HG03095 (cell line): ENCODE data around the gene KLHL3.
A peak's percentile ranks its signal among the peaks of the same experiment; 100 is the strongest.

ENCODE experiments used
- ATAC-seq: cut with Tn5 transposase; IDR thresholded peaks from one replicate; pipeline ENCODE4 v1.9.1; 2021; ENCODE audit warnings: moderate library complexity; ENCODE audit not compliant: unreplicated experiment

Gene KLHL3

GRCh38 chr5:137750436-137750835 is 14.5 kb upstream of the KLHL3 start:
- ATAC-seq = no peak

DNA sequence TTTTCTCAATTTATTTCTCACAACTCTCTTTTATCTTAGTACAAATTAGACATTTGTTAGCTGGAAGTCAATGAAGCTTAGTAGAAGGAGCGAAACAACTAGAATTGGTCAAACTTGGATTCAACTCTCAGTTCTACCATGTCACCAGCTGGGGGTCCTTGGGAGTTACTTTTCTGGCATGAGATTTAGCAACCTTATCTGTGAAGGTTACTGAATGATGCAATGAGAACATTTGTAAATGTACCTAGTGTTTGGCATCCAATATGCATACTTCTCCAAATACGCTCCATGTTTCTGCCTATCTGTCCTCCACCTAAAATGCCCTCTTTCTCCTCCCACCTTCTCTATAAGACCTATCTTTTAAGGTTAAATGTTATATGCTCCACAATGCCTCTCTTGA is 12.0 kb upstream of the KLHL3 start:
- no peak for ATAC-seq

DNA sequence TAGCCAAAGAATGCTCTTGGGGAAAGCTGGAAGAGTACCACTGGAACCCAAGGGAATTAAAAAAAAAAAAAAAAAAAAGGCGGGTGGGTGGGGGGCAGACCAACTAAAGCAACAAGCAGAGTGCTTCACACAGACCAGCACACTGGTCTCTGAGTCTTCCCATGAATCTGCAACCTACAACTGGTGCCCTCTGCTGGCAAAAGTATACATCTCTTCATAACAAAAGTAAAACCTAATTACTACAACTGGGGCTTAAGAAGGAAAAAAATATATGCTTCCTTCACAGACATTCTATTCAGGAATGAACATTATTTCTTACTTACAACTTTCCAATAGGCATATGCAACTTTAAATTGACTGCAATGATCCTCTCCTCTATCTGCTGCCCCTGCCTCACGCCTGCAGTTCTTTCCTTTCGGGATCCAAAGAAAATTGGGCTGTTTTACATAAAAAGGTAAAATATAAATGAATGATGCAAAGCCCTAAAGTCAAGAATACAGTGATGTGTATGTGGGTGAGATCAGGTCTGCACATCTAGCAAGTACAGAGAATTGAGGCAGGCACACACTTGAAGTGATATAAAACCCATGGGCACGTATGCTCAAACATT is 7.2 kb upstream of the KLHL3 start:
- peak; percentile 47 for ATAC-seq

DNA sequence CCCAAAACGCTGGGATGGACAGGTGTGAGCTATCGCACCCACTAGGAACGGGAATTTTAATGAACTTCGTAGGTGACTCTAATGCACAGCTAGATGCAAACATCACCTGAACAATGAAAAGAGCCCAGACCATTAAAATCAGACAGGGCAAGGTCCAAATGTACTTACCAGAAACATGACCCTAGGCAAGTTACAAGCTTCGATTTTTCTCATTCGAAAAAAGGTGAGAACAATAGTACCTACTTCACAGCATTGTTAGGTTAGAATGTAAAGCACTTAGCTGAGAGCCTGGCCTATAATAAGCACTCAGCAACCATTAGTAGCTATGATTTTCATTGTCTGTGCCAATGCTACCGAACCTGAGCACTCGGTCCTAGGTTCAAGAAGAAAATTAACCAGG is 5.8 kb upstream of the KLHL3 start:
- ATAC-seq = no peak

- no peak for ATAC-seq
Measured at GRCh38 chr5:137739737-137740136, 3.8 kb upstream of the KLHL3 start.

GRCh38 chr5:137738947-137739346 is 3.1 kb upstream of the KLHL3 start:
- no peak for ATAC-seq

DNA sequence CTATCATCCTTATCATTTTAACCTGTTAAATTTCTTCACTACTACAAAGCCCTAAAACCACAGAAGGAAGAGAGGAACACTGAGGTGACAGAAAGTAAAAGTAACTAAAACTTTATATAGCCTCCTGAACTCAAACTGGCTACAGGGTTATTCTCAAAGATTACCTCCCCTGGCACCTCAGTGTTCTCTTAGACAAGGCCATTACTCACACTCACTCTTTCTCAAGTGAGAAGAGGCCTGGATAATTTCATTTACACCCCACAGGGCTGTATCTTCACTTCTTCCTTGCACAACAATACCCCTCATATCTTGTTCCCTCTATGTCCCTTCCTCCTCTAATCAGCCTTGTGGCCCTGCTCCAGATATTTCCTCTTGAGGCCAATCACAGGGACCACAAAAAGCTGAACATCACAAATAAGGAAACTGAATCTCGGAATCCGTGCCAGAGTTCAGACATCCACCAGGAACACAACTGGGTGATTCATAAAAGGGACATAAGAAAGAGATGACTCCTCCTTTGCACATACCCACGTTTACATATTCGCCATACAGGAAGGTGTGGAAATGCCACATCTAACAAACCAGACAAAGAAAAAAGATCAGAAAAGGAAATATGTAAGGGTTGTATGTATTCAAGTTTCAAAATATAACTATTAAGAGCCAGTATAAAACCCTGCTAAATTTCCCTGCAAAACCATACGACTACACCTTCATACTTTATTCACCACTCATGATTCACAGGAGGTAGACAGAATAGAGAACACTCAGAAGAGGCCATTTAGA is 1.7 kb upstream of the KLHL3 start:
- no peak for ATAC-seq

GRCh38 chr5:137736496-137736895 is 607 bp upstream of the KLHL3 start:
- no peak for ATAC-seq

- ATAC-seq = peak; percentile 19
Measured at GRCh38 chr5:137734962-137735554, 831 bp downstream of the KLHL3 start.

GRCh38 chr5:137734331-137734730 is 1.6 kb downstream of the KLHL3 start:
- ATAC-seq = no peak

DNA sequence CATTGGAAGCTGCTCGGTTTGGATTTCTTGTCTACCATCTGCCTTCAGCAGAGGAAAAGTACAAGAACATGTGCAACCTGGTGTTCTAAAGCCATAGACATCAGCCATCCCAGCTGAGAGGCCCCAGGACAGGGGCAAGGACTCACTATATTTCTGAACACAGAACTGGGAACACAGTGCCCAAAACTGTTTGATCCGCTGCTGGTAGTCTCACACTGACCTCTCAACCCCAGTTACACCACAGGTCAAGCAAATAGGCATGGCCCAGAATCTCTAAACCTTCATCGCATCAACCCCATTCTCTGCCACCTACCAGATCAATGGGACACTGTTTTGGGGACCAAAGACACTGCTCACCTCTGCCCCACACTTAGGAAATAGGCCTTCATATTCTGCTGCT is 2.0 kb downstream of the KLHL3 start:
- no peak for ATAC-seq

- no peak for ATAC-seq
Measured at GRCh38 chr5:137733006-137733405, 2.9 kb downstream of the KLHL3 start.

- ATAC-seq = no peak
Measured at GRCh38 chr5:137731176-137731575, 4.7 kb downstream of the KLHL3 start.

DNA sequence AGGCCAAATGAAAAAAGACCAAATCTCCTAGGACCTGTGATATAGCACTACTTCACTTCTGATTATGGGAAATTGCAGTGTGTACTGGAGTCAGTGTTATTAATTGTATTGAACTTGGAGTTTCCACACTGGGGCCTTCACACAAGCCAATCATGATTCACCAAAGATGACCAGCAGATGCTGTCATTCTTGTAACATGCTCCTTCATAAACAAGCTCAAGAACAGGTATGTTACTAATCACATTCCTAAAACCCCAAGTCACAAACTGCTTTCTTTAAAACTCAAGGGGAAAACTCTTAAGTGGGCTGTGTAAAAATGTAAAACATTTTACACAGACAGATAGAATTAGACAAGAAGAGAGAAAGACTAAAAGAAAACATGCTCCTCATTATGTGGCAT is 5.6 kb downstream of the KLHL3 start:
- no peak for ATAC-seq

DNA sequence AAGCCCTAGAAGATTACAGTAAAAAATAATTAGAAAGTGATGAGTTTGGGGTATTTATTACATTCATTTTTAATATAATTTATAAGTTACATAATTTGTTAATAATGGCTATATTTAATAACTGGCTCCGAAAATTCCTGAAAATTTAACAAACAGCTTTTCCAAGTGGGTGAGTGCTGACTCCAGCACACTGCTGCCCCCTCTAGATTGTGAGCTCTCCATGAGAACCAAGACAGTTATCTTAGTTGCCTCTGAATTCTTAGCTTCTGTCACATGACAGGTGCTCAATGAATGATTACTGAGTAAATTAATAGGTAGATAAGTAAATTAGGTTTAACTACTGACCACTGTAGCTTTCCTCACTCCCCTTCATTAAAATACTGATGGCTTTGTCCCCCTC is 7.8 kb downstream of the KLHL3 start:
- ATAC-seq = no peak

DNA sequence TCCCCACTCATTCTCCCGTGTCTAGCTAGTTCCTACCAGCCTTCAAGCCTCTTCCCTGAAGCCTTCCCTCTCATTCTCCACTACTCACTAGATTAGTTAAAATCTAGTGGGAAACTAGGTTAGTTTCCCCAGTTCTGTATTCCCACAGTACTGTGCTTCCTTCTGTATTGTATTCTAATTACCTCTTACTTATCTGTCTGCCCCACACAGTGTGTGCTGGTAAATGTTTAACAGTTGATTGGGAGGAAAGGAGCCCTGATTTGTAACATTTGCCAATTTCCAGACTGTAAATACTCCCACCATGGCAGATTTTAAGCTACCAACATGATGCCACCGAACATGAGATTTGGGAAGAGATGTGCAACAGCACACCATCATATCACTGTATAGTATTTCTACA is 8.3 kb downstream of the KLHL3 start:
- no peak for ATAC-seq

DNA sequence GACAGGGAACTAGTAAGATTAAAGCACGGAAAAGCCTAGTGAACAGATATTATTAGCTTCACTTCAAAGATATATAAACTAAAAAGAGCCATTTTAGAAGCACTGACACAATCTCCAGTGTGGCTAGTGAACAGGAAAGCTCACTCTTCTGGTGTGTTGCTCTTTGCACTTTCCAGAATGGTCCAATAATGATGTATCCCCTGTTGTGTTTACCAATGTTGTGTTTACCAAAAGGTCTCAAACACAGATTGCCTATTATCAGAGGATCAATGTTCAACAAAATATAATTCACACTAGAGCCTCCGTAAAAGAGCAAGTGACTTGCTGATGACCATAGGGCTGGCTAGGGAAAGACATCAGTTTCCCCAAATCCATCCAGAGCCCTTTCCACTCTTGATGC is 11.6 kb downstream of the KLHL3 start:
- no peak for ATAC-seq

DNA sequence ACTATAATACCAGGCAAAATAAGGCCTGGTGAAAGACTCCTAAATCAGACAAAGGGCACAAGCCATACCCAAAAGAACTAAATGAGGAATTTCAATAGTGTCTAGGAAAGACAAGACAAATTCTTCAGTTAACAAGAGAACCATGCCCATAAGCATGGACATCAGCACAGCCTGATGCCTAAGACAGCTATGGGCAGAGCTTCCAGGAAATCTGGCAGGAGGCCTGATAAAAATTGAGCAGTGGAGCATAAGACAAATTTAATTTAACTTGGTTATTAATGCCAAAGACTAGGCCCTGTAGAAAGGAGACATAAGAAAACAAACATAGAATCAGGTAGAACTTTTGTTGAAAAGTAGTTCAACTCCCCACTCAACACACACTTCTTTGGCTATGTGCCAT is 17.3 kb downstream of the KLHL3 start:
- no peak for ATAC-seq

DNA sequence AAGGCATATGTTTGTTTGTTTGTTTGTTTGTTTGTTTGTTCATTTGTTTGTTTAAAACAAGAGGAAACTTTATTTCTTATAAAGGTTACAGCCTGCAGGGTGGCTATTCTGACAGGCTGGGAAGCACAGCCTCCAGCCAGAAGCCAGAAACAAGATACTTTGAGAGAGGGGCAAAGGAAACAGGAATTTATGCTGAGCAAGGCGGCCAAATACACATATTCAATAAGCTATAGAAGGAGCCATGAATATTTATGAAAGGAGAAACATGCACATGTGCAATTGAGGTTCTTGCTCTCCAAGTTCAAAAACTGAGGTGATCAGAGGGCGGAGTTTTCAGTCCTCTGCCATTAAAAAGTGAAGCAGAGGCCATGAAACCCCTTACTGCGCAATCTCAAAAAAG is 19.6 kb downstream of the KLHL3 start:
- ATAC-seq = no peak

- ATAC-seq = no peak
Measured at GRCh38 chr5:137715456-137715855, 20.4 kb downstream of the KLHL3 start.

- ATAC-seq = no peak
Measured at GRCh38 chr5:137714946-137715345, 20.9 kb downstream of the KLHL3 start.

GRCh38 chr5:137714494-137714893 is 21.4 kb downstream of the KLHL3 start:
- no peak for ATAC-seq
